Measurements from ENCODE around the gene CTRL.

GRCh38 chr16:67934306-67935100 lies 2.8 kb upstream of the CTRL start:
- TF ChIP-seq, protein P1, sequence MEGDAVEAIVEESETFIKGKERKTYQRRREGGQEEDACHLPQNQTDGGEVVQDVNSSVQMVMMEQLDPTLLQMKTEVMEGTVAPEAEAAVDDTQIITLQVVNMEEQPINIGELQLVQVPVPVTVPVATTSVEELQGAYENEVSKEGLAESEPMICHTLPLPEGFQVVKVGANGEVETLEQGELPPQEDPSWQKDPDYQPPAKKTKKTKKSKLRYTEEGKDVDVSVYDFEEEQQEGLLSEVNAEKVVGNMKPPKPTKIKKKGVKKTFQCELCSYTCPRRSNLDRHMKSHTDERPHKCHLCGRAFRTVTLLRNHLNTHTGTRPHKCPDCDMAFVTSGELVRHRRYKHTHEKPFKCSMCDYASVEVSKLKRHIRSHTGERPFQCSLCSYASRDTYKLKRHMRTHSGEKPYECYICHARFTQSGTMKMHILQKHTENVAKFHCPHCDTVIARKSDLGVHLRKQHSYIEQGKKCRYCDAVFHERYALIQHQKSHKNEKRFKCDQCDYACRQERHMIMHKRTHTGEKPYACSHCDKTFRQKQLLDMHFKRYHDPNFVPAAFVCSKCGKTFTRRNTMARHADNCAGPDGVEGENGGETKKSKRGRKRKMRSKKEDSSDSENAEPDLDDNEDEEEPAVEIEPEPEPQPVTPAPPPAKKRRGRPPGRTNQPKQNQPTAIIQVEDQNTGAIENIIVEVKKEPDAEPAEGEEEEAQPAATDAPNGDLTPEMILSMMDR (IDR thresholded peaks at IDR 0.05), result no peak
- TF ChIP-seq POLR2A (IDR thresholded peaks at IDR 0.05), result no peak

Data from prostate gland (tissue), 2 donors.